GM21367 (cell line): Measurements from ENCODE around the gene PRRX1.

Experiments
- ATAC-seq: cut with Tn5 transposase; IDR thresholded peaks from one replicate; pipeline ENCODE4 v1.9.1; 2021; ENCODE audit not compliant: unreplicated experiment

The PRRX1 gene

GRCh38 chr1:170687621-170688020, 23.7 kb downstream of the PRRX1 start:
- ATAC-seq = no peak

DNA sequence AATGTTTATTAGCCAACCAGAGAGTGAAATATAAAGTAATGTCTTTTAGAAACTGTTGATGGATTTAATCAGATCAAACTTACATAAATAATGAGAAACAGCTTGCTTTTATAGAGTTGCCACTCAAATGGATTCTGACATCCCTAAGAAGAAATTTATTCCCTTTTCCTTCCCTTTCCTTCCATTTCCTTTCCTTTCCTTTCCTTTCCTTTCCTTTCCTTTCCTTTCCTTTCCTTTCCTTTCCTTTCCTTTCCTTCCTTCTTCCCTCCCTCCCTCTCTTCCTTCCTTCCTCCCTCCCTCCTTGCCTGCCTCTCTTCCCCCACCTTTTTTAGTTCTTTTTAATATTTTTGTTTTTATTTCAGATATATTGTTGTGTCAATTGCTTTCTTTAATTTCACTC, 27.3 kb downstream of the PRRX1 start:
- no peak for ATAC-seq

DNA sequence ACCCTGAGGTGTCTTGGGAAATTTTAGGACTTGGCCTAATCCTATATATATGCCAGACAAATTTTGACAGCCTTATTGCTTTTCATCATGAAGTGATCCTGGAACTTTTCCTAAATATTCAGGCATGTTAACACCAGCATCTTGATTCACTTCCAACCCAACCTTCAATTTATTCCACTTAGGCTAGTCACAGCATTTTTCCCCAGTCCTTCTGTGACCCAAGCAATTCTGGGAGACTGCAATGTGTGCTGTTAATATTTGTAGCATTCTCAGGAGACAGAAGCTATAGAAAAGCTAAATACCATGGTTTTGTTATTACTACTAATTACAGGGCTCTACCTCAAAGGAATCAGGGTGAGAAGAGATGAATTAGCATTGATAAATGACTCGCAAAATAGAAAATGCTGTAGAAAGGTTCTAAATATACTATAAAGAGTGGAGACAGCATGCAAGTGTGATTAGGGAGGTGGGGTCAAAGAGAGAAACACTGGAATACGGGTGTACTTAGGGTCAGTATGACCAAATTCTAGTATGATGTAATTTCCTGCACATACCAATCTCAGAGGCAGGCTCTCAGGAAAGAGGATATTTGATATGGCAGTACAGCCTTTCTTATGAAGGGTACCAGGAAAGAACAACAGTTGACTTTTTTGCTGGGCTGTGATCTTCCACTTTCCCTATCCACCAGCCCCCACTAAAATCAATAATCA, 29.1 kb downstream of the PRRX1 start:
- no peak for ATAC-seq

DNA sequence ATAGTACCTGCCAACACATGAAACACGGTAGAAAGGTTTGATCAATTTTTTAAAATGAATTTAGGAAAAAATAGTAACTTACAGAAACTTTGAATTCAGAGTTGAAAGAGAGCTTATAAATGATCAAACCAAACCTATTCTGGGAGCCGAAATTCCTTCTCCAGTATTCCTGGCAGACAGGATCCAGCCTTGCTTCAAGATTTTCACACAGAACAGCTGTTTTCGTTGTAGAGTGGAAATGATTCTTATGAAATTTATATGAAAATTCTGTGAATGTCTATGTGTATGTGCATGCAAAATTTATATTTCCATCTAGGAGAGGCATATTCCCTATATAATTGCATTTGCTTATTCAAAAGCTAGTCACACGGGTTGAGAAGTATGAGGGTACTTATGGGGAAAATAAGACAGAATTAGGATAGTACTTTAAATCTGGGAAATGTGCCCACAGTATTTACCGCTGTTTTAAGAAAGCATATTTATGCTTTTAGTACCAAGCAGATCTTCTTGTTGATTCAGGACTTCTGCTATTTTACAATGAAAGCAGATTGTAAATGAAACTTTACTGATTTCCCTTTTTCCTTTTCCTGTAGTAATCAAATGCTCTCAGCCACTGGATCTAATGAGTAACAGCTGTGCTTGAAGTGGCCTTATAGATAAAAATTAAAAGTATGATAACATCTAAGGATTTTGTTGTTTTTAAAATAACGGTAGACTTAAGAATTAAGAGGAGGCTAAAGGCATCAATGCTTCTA, 30.4 kb downstream of the PRRX1 start:
- no peak for ATAC-seq

DNA sequence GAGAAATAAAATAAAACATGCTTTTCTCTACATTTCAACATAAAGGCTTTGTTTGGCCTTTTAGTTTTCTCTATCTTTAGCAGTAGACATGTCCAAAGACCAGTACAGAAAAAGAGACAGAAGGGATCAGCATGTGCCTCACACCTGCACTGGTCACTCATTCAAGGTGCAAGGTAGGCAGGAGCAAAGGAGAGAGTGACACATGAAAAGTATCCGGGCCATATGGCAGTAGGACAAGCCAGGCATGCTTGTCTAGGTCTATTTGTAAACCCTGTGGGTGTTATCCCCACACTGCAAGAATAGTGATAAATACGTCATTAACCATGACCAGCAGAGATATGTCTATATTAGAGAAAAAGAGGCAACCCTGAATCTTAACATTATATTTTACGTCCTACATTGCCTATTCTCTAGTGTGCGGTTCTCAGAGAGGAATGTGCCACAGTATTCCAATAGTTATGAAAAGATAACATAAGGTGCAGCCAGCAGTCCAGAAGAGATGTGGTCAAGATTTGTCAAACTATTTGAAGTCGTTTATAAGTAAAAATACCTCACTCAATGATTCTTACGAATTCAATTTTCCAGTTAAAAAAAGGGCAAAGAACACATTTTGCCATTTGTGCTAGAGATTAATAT, 32.1 kb downstream of the PRRX1 start:
- ATAC-seq = no peak

GRCh38 chr1:170696591-170697290, 32.8 kb downstream of the PRRX1 start:
- ATAC-seq = no peak

- no peak for ATAC-seq
Measured at GRCh38 chr1:170697316-170697715, 33.4 kb downstream of the PRRX1 start.

DNA sequence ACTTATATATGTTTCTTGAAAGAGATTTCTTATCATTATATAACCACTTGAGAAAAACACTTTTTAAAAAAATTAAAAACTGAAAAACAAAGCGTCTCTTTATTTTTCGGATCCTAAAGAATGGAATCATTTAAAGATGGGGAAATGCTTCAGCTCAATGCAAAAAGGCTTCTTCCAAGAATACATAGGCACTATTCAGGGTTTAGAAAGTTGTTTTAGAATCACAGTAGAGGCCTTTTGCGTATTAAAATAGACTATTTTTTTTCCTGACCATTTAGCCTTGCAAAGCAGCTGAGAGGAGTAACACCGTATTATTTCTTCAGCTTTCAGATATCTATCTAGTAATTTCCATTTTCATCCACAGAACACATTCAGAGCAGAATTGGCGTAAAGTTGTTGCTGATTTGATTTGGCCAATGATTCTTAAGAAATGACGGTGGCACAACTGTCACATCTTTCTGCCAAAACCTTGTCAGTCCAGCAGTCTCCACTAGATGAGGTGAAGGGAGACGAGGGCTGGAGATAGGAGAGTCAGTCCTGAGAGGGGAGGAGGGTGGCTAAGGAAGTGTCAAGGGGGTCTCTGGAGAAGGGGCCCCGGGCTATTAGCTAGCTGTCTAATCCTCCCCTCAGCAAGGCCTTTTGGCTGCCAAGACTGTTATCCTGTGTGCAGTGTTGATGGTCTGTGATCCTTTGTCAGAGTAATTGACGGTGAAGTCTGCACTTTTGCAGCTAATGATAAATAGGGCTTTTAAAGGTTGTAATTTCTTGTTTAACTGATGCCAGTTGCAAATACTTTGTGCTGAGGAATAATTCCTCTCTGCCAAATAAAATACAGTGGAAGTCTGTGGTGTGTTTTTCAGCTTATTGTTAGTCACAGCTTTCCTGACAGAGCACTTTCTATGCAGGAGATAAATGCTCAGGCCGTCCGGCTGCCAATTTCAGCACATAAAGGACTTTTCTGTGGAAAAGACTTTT, 34.7 kb downstream of the PRRX1 start:
- ATAC-seq = no peak

GRCh38 chr1:170699696-170700095, 35.8 kb downstream of the PRRX1 start:
- ATAC-seq = no peak

DNA sequence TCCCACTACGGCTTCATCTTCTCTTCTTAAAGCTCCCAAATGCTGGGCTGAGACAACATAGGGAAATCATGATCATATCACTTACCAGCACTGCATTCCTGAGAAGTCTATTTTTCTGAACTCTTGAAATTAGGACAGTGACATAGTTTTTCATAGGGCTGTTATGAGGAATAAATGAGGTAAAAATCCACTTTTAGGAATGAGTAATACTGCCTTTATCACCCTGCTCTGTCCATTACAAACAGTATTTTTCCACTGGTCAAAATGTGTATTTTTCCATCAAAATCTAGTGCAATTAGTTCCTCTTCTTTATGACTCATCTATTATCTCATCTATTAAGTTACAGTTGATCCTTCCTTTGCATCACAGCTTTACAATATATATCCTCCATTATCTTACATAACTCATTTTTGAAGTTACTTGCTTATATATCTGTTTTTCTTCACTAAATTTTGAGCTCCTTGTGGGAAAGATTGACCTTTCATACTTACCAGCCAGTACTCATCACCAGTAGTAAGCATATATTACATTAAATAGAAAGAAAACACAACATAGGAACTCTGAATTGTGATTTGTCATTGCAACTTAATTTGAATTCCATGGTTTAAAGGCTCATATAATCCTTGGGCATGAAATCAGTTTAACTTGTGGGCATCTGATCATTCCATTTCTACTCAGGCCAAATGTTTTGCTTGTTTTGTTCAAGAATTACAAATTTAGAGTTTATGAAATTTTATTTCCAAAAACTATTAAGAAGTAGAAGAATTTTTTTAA, 37.1 kb downstream of the PRRX1 start:
- ATAC-seq = no peak

DNA sequence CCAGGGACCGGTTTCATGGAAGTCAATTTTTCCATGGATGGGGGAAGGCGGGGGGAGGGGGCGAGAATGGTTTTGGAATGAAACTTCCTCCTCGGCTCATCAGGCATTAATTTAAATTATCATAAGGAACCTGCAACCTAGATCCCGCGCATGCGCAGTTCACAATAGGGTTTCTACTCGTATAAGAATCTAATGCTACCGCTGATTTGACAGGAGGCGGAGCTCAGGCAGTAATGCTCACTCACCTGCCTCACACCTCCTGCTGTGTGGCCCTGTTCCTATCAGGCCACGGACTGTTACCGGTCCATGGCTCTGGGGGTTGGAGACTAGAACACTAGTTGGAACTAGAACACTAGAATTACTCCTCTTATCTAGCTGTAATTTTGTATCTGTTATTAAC, 38.0 kb downstream of the PRRX1 start:
- no peak for ATAC-seq

DNA sequence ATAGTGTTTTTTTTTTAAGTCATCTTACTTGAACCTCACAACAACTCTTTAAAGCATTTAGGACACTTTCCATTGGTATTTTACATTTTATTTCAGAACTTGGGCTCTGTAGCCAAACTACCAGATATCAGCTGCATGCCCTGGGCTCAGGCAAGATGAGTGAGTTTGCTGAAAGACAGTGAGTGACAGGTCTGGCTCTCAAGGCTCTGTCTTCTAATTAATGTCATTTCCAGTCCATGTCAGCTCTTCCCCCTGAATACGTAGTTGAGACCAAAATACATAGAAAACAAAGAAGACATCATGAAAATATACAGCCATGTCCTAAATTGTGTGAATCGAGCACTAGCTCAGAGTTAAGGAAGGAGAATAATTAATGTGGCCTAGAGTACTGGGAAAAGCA, 39.7 kb downstream of the PRRX1 start:
- ATAC-seq = no peak

DNA sequence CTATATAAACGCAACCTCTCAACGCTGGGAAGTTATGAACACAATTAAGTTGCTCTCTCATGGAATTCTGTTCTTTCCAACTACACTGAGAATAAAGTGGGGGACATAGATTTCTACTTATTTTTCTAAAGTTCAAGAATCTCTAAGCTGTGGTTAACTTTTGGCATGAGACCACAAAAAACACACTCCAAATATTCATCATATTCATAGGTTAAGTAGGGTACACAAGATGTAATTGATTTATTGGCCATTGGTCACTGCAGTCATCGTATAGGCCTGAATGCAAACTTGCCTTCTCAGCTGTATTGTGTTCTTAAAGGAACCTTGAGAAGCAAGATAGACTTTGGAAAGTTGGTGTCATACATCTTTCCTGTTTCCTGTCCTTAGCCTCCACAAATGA, 40.3 kb downstream of the PRRX1 start:
- no peak for ATAC-seq

DNA sequence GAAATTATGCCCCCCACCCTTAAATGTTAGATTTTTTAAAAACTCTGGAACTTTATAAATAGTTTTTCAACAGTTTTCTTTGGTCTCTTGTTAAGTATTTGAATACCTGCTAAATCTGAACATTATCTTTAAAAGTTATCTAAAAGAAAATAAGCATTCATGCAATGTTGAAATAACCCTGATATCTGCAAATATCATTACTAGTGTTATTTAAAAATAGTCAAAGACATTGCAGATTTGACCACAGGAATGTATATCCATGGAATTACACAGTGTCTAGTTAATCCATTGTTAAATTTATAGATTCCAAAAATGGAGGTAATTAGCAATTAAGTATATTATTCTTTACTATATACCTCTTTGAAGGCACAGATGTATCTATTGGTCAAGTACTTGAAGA, 42.0 kb downstream of the PRRX1 start:
- ATAC-seq = no peak

GRCh38 chr1:170707117-170707516, 43.2 kb downstream of the PRRX1 start:
- no peak for ATAC-seq

DNA sequence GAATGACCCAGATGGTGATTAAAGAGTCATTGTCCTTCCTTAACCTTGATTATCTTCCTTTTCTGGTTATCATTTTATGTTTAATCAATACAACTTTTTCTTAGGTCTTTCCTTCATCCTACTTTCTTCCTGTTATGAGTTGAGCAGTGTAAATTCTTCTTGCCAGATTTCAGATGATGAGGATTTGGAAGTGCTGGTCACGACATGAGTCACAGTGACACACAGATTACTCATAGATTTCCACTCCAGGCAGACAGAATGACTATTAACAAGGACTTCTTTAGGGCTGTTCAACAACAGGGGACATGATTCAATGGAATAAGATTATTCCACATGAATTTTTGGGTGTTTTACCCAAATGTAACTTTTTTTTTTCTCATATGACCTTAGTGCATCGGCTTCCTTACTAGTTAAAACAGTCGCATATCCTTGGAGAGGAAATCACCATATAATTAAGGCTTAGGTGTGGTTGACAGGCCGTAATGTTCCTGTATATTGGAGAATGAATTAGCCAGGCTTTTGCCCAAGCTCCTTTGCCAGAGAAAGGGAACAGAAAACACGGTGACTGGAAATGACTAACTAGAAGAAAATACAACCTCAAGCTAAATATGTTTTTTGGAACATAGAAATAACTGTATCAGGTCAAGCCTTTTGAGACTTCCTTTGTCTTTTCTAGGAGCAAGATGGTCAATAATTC, 44.2 kb downstream of the PRRX1 start:
- no peak for ATAC-seq

GRCh38 chr1:170711682-170712081, 47.8 kb downstream of the PRRX1 start:
- ATAC-seq = no peak

DNA sequence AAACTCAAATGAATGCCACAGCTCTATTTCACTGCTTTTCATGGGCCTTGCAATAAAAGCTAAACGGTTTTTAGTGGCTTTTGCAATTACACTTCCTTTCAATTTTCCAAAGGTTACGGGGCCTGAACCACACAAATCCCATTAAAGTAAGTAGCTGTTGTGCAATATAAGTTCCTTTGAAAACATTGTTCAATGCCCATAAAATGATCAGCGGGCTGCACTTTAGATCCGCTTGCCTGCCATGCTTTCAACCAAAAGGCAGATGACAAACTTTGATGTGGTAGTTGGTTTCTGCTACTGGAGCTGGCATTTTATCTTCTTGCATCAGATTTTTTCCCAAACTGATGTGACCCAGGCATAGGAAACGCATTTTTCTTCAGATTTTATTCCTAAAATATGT, 50.2 kb downstream of the PRRX1 start:
- no peak for ATAC-seq

DNA sequence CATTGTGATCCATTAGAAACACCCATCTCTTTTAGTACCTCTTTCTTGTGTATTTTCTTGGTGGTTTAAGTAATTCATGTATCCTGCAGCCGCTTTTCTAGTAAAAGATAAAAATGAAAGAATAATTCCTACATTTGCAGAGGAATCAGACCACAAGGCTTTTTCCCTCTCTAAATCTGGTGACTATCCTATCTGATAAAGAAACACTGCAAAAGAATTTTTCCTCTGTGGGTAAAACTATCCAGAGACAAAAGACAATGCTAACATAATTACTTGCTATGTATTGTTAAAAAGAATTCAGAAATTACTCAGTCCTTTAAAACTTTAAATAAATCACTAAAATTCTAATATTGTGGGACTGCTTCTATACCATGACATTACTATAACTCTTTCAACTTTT, 51.0 kb downstream of the PRRX1 start:
- ATAC-seq = no peak
